Mesenchymal stem cell (in vitro differentiated cells and primary cell): ENCODE results near the gene ADH1C.
"Not testable (repeated sequence)": the region's sequence is repeated elsewhere in the genome, so short reads cannot be mapped to it uniquely, and the experiment has no call there.

Experiments
- DNase-seq: peaks from one replicate; pipeline ENCODE4 v3.0.0-alpha.2; 2013
- H2AFZ ChIP-seq: one replicate; pipeline ENCODE4 v1.6.1; 2013; ENCODE audit warnings: low read depth, mild to moderate bottlenecking, control low read depth, inconsistent platforms, low read length, moderate library complexity
- H2AK5ac ChIP-seq: 2 replicates; pipeline ENCODE4 v1.6.1; 2013; ENCODE audit warnings: low read length, moderate library complexity, mild to moderate bottlenecking, inconsistent platforms; ENCODE audit not compliant: severe bottlenecking
- H2BK120ac ChIP-seq: one replicate; pipeline ENCODE4 v1.6.1; 2013; ENCODE audit warnings: low read depth, mild to moderate bottlenecking, inconsistent platforms, low read length, moderate library complexity
- H2BK12ac ChIP-seq, 2 experiments: one replicate each; pipeline ENCODE4 v1.6.1; 2013; ENCODE audit warnings: inconsistent platforms in 2 of 2, low read length in 2 of 2, mild to moderate bottlenecking in 2 of 2, moderate library complexity in 2 of 2, control low read depth in 1 of 2
- H2BK15ac ChIP-seq: one replicate; pipeline ENCODE4 v1.6.1; 2013; ENCODE audit warnings: mild to moderate bottlenecking, low read depth, inconsistent platforms; ENCODE audit not compliant: poor library complexity, severe bottlenecking
- H2BK5ac ChIP-seq: 2 replicates; pipeline ENCODE4 v1.6.1; 2013; ENCODE audit warnings: low read depth, mild to moderate bottlenecking, low read length, control low read depth, inconsistent platforms; ENCODE audit not compliant: poor library complexity, severe bottlenecking
- H3K14ac ChIP-seq, 2 experiments: one replicate each; pipeline ENCODE4 v1.6.1; 2013; ENCODE audit warnings: inconsistent platforms in 2 of 2, low read length in 2 of 2, control low read depth in 1 of 2, mild to moderate bottlenecking in 1 of 2, moderate library complexity in 1 of 2
- H3K18ac ChIP-seq, 2 experiments: one replicate each; pipeline ENCODE4 v1.6.1; 2013; ENCODE audit warnings: inconsistent platforms in 2 of 2, low read length in 2 of 2, control low read depth in 1 of 2, low read depth in 1 of 2, mild to moderate bottlenecking in 1 of 2
- H3K23ac ChIP-seq, 2 experiments: one replicate each; pipeline ENCODE4 v1.6.1; 2013; ENCODE audit warnings: inconsistent platforms in 2 of 2, low read length in 2 of 2, mild to moderate bottlenecking in 2 of 2, moderate library complexity in 2 of 2, control low read depth in 1 of 2
- H3K27ac ChIP-seq: 2 replicates; pipeline ENCODE4 v1.5.1; 2013; ENCODE audit warnings: mild to moderate bottlenecking, moderate library complexity, low read length, control low read depth, inconsistent platforms; ENCODE audit not compliant: poor library complexity, severe bottlenecking
- H3K27me3 ChIP-seq, 2 experiments: 2 replicates each; pipeline versions ENCODE4 v1.6.1 to v1.7.0; 2013; ENCODE audit warnings: low read length in 2 of 2, mild to moderate bottlenecking in 2 of 2, moderate library complexity in 2 of 2, control low read depth in 1 of 2, inconsistent platforms in 1 of 2; ENCODE audit not compliant: control insufficient read depth in 1 of 2, insufficient read depth in 1 of 2
- H3K36me3 ChIP-seq, 2 experiments: 2 replicates each; pipeline versions ENCODE4 v1.6.1 to v1.7.0; 2013; ENCODE audit warnings: low read length in 2 of 2, control low read depth in 1 of 2, inconsistent platforms in 1 of 2, low read depth in 1 of 2, mild to moderate bottlenecking in 1 of 2; ENCODE audit not compliant: insufficient read depth in 2 of 2, control insufficient read depth in 1 of 2
- H3K4ac ChIP-seq, 2 experiments: one replicate each; pipeline ENCODE4 v1.6.1; 2013; ENCODE audit warnings: inconsistent platforms in 2 of 2, low read length in 2 of 2, mild to moderate bottlenecking in 2 of 2, moderate library complexity in 2 of 2, control low read depth in 1 of 2, low read depth in 1 of 2
- H3K4me1 ChIP-seq: 2 replicates; pipeline ENCODE4 v1.6.1; 2013; ENCODE audit warnings: low read depth, low read length, control low read depth; ENCODE audit not compliant: control insufficient read depth, insufficient read depth
- H3K4me2 ChIP-seq: 2 replicates; pipeline ENCODE4 v1.6.1; 2013; ENCODE audit warnings: low read length, mild to moderate bottlenecking, inconsistent platforms; ENCODE audit not compliant: poor library complexity, severe bottlenecking
- H3K4me3 ChIP-seq, 2 experiments: 2 replicates each; pipeline versions ENCODE4 v1.5.1 to v1.7.0; 2013; ENCODE audit warnings: low read length in 2 of 2, mild to moderate bottlenecking in 2 of 2, control low read depth in 1 of 2, low read depth in 1 of 2; ENCODE audit not compliant: insufficient read depth in 1 of 2
- H3K79me1 ChIP-seq: replicated peaks from 2 replicates; pipeline ENCODE4 v1.6.1; 2013; ENCODE audit warnings: mild to moderate bottlenecking, control low read depth, low read length, inconsistent platforms; ENCODE audit not compliant: poor library complexity, severe bottlenecking
- H3K9ac ChIP-seq: 2 replicates; pipeline ENCODE4 v1.7.0; 2013; ENCODE audit warnings: mild to moderate bottlenecking, low read length, moderate library complexity
- H3K9me3 ChIP-seq: 2 replicates; pipeline ENCODE4 v1.7.0; 2013; ENCODE audit warnings: mild to moderate bottlenecking, low read length; ENCODE audit not compliant: control insufficient read depth
- H4K8ac ChIP-seq: one replicate; pipeline ENCODE4 v1.6.1; 2013; ENCODE audit warnings: inconsistent platforms, mild to moderate bottlenecking, low read length, moderate library complexity
- H4K91ac ChIP-seq: one replicate; pipeline ENCODE4 v1.6.1; 2013; ENCODE audit warnings: mild to moderate bottlenecking, low read length, inconsistent platforms
- WGBS: methylation state at CpG from one replicate; pipeline ENCODE4 v1.1.7; 2013; ENCODE audit warnings: mixed read lengths; 5-methylcytosine and 5-hydroxymethylcytosine counted together

ADH1C gene

GRCh38 chr4:99351487-99351886 is 1.1 kb downstream of the ADH1C start:
- Histone ChIP-seq H3K4me2 (no peak overlapping the region), H2BK5ac (no peak overlapping the region), H3K4me1 (no peaks in the 10 kb centered on the region), H3K4me3 (no peak overlapping the region), H2BK120ac (no peak overlapping the region), H3K27me3 (no peaks in the 10 kb centered on the region), H3K23ac (no peak overlapping the region), H2AK5ac (no peak overlapping the region), H3K79me1 (no peaks in the 10 kb centered on the region), H2BK15ac (no peak overlapping the region), H3K9me3 (peaks cover 4% of the 10 kb centered on the region), H2AFZ (no peak overlapping the region), H3K14ac (no peak overlapping the region), H4K91ac (no peak overlapping the region), H3K18ac (no peak overlapping the region), H3K36me3 (no peaks in the 10 kb centered on the region), H2BK12ac (no peak overlapping the region), H4K8ac (no peak overlapping the region), H3K9ac (peak overlapping the region; percentile 70), H3K4ac (no peak overlapping the region), H3K27ac (no peak overlapping the region)
- no peak for DNase-seq
- 80% methylated on average over 1 of the region's 2 CpGs for WGBS

DNA sequence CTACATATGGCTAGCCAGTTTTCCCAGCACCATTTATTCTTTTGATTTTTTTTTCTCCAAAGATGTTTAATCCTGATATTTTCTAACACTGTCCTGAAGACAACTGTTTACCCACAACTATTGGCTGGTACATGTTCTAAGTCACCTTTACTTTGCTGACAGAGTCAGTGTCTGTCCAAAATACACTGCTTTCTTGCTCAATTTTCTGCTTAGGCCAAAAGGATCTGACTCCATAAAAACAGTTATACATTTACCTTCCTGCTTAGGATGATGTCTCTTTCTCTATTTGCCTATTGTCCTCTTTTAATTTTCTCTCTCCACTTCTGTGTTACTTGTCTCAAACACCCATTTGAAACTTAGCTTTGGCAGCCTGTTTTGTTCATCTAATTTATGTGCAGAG is 3.2 kb downstream of the ADH1C start:
- no peak overlapping the region for H4K8ac ChIP-seq
- no peak overlapping the region for H2BK12ac ChIP-seq
- no peak overlapping the region for H4K91ac ChIP-seq
- peaks cover under 1% of the 10 kb centered on the region for H3K9me3 ChIP-seq
- no peak overlapping the region for H3K9ac ChIP-seq
- no peak overlapping the region for H3K4ac ChIP-seq
- no peak overlapping the region for H2BK15ac ChIP-seq
- no peaks in the 10 kb centered on the region for H3K27me3 ChIP-seq
- no peak overlapping the region for H2AK5ac ChIP-seq
- H3K27ac ChIP-seq = no peak overlapping the region
- no peaks in the 10 kb centered on the region for H3K4me1 ChIP-seq
- H3K4me2 ChIP-seq = no peak overlapping the region
- H3K79me1 ChIP-seq = no peaks in the 10 kb centered on the region
- H3K4me3 ChIP-seq = no peak overlapping the region
- no peaks in the 10 kb centered on the region for H3K36me3 ChIP-seq
- H2BK5ac ChIP-seq = no peak overlapping the region
- H3K18ac ChIP-seq = no peak overlapping the region
- DNase-seq = no peak
- no peak overlapping the region for H3K23ac ChIP-seq
- no peak overlapping the region for H2AFZ ChIP-seq
- no peak overlapping the region for H3K14ac ChIP-seq
- no peak overlapping the region for H2BK120ac ChIP-seq

DNA sequence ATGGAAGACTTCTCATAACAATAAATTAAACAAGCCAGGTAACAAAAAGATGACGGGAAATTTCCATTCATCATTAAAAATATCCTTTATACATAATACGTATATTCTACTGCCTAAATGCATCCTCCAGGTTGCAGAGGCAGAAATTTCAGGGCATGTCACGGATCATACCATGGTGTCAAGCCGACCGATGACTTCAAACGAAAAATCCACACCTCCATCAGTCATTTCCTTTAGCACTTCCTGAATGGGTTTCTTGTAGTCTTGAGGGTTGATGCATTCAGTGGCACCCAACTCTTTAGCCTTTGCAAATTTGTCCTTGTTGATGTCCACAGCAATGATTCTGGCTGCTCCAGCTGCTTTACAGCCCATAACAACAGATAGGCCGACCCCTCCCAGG is 9.9 kb downstream of the ADH1C start:
- not testable (repeated sequence) for H2BK15ac ChIP-seq, H3K9me3 ChIP-seq, H3K18ac ChIP-seq, H3K9ac ChIP-seq, H3K4me2 ChIP-seq, H4K8ac ChIP-seq, H3K23ac ChIP-seq, H3K79me1 ChIP-seq, H2AK5ac ChIP-seq, H2BK5ac ChIP-seq, H3K36me3 ChIP-seq, H2AFZ ChIP-seq, H3K14ac ChIP-seq, H2BK12ac ChIP-seq, H3K4me1 ChIP-seq, H4K91ac ChIP-seq, DNase-seq, H3K4ac ChIP-seq, H3K4me3 ChIP-seq, H3K27ac ChIP-seq, H2BK120ac ChIP-seq, H3K27me3 ChIP-seq
- 47% methylated on average over 7 of the region's 7 CpGs for WGBS

- DNase-seq = no peak
- H3K4me2 ChIP-seq = no peak overlapping the region
- no peak overlapping the region for H4K8ac ChIP-seq
- H3K9me3 ChIP-seq = no peaks in the 10 kb centered on the region
- no peak overlapping the region for H2AK5ac ChIP-seq
- H2AFZ ChIP-seq = no peak overlapping the region
- no peaks in the 10 kb centered on the region for H3K27me3 ChIP-seq
- H2BK15ac ChIP-seq = no peak overlapping the region
- no peak overlapping the region for H2BK12ac ChIP-seq
- no peak overlapping the region for H3K18ac ChIP-seq
- no peak overlapping the region for H3K4ac ChIP-seq
- no peak overlapping the region for H3K14ac ChIP-seq
- no peak overlapping the region for H2BK120ac ChIP-seq
- no peak overlapping the region for H2BK5ac ChIP-seq
- WGBS = no CpG with 5 or more reads among the region's 1 CpG
- H3K23ac ChIP-seq = no peak overlapping the region
- no peak overlapping the region for H4K91ac ChIP-seq
- no peak overlapping the region for H3K9ac ChIP-seq
- no peak overlapping the region for H3K4me3 ChIP-seq
- H3K36me3 ChIP-seq = no peaks in the 10 kb centered on the region
- no peak overlapping the region for H3K27ac ChIP-seq
- H3K79me1 ChIP-seq = no peaks in the 10 kb centered on the region
- H3K4me1 ChIP-seq = no peaks in the 10 kb centered on the region
Measured at GRCh38 chr4:99341426-99341825, 11.1 kb downstream of the ADH1C start.
